ENCODE data around the gene DONSON. TPM values are rescaled to one million over a fixed set of nuclear protein-coding genes. Genes with fewer than 3 reads are reported as not detected.
"Not testable (repeated sequence)": the region's sequence is repeated elsewhere in the genome, so short reads cannot be mapped to it uniquely, and the experiment has no call there.

DONSON gene
- total RNA-seq, 3 donors from 2014 or later (not counting 1 experiment from before 2014, with no cell fraction given): 17.0 to 18.3 (median 17.3) TPM

- ATAC-seq (no peak), DNase-seq (no peak)
- no peaks in the 10 kb centered on the region for H3K4me1 Mint-ChIP-seq
- Histone ChIP-seq H3K4me1 (ENCODE audit: control insufficient read depth, insufficient read depth, low read length) (no peaks in the 10 kb centered on the region), H3K9me3 (ENCODE audit: control insufficient read depth, insufficient read depth, low read length) (no peaks in the 10 kb centered on the region), H3K27ac (ENCODE audit: low read length) (no peak overlapping the region), H3K27me3 (ENCODE audit: control insufficient read depth, insufficient read depth, low read length) (no peaks in the 10 kb centered on the region), H3K36me3 (ENCODE audit: control insufficient read depth, insufficient read depth, low read length) (peaks cover 24% of the 10 kb centered on the region), H3K4me3 (ENCODE audit: low read length) (no peak overlapping the region)
- no peaks in the 10 kb centered on the region for H3K9me3 Mint-ChIP-seq
- no peaks in the 10 kb centered on the region for H3K27me3 Mint-ChIP-seq (ENCODE audit: low read depth in 2 of 2)
- no peak for TF ChIP-seq CTCF (IDR thresholded peaks at IDR 0.05)
- intact Hi-C loops (cut with micrococcal nuclease): no loop called here
- no peak overlapping the region for H3K4me3 Mint-ChIP-seq
- H3K27ac Mint-ChIP-seq: no peak overlapping the region
- 89% methylated on average over 2 of the region's 4 CpGs for WGBS (ENCODE audit: insufficient coverage)
- no peaks in the 10 kb centered on the region for H3K36me3 Mint-ChIP-seq
These were observed 31.2 kb upstream of the DONSON start for GRCh38 chr21:33619726-33620125.

- Histone ChIP-seq H3K36me3 (ENCODE audit: control insufficient read depth, insufficient read depth, low read length) (peaks cover 22% of the 10 kb centered on the region), H3K4me1 (ENCODE audit: control insufficient read depth, insufficient read depth, low read length) (no peaks in the 10 kb centered on the region), H3K27me3 (ENCODE audit: control insufficient read depth, insufficient read depth, low read length) (no peaks in the 10 kb centered on the region), H3K27ac (ENCODE audit: low read length) (no peak overlapping the region), H3K4me3 (ENCODE audit: low read length) (no peak overlapping the region), H3K9me3 (ENCODE audit: control insufficient read depth, insufficient read depth, low read length) (no peaks in the 10 kb centered on the region)
- no peak overlapping the region for H3K27ac Mint-ChIP-seq
- no peaks in the 10 kb centered on the region for H3K27me3 Mint-ChIP-seq (ENCODE audit: low read depth in 2 of 2)
- H3K9me3 Mint-ChIP-seq: no peaks in the 10 kb centered on the region
- WGBS (ENCODE audit: insufficient coverage): 100% methylated on average over 2 of the region's 2 CpGs
- no peaks in the 10 kb centered on the region for H3K36me3 Mint-ChIP-seq
- H3K4me1 Mint-ChIP-seq: no peaks in the 10 kb centered on the region
- TF ChIP-seq CTCF (IDR thresholded peaks at IDR 0.05): no peak
- no peak overlapping the region for H3K4me3 Mint-ChIP-seq
- no peak for DNase-seq
- no peak for ATAC-seq
- intact Hi-C loops (cut with micrococcal nuclease): no loop called here
These were observed 29.9 kb upstream of the DONSON start for GRCh38 chr21:33618407-33618806.

DNA sequence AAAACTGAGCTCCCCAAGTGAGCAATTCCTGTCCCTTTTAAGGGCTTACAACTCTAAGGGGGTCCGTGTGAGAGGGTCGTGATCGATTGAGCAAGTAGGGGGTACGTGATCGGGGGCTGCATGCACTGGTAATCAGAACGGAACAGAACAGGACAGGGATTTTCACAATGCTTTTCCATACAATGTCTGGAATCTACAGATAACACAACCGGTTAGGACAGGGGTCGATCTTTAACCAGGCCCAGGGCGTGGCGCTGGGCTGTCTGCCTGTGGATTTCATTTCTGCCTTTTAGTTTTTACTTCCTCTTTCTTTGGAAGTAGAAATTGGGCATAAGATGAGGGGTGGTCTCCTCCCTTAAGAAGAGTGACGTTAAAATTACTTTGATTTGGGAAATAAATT is 29.1 kb upstream of the DONSON start:
- H3K9me3 Mint-ChIP-seq; intact Hi-C loops (cut with micrococcal nuclease); H3K27me3 Mint-ChIP-seq (ENCODE audit: low read depth in 2 of 2); H3K36me3 Mint-ChIP-seq; H3K4me1 Mint-ChIP-seq; DNase-seq; H3K4me3 ChIP-seq (ENCODE audit: low read length); H3K4me1 ChIP-seq (ENCODE audit: control insufficient read depth, insufficient read depth, low read length); H3K9me3 ChIP-seq (ENCODE audit: control insufficient read depth, insufficient read depth, low read length); H3K27me3 ChIP-seq (ENCODE audit: control insufficient read depth, insufficient read depth, low read length); ATAC-seq; H3K27ac Mint-ChIP-seq; H3K4me3 Mint-ChIP-seq; H3K27ac ChIP-seq (ENCODE audit: low read length): not testable (repeated sequence)
- WGBS (ENCODE audit: insufficient coverage): 94% methylated on average over 10 of the region's 11 CpGs
- peaks cover 24% of the 10 kb centered on the region for H3K36me3 ChIP-seq (ENCODE audit: control insufficient read depth, insufficient read depth, low read length)

GRCh38 chr21:33611006-33611744 is 22.7 kb upstream of the DONSON start:
- H3K27me3 ChIP-seq (ENCODE audit: control insufficient read depth, insufficient read depth, low read length): no peaks in the 10 kb centered on the region
- no peak overlapping the region for H3K4me3 ChIP-seq (ENCODE audit: low read length)
- intact Hi-C loops (cut with micrococcal nuclease): no loop called here
- H3K27ac ChIP-seq (ENCODE audit: low read length): no peak overlapping the region
- no peaks in the 10 kb centered on the region for H3K4me1 Mint-ChIP-seq
- H3K9me3 Mint-ChIP-seq: no peaks in the 10 kb centered on the region
- WGBS (ENCODE audit: insufficient coverage): 98% methylated on average over 5 of the region's 7 CpGs
- H3K27me3 Mint-ChIP-seq (ENCODE audit: low read depth in 2 of 2): no peaks in the 10 kb centered on the region
- no peak overlapping the region for H3K4me3 Mint-ChIP-seq
- no peak for DNase-seq
- no peak for ATAC-seq
- no peaks in the 10 kb centered on the region for H3K36me3 Mint-ChIP-seq
- H3K36me3 ChIP-seq (ENCODE audit: control insufficient read depth, insufficient read depth, low read length): peaks cover 22% of the 10 kb centered on the region
- H3K27ac Mint-ChIP-seq: no peak overlapping the region
- no peak for TF ChIP-seq CTCF (IDR thresholded peaks at IDR 0.05)
- no peaks in the 10 kb centered on the region for H3K9me3 ChIP-seq (ENCODE audit: control insufficient read depth, insufficient read depth, low read length)
- no peaks in the 10 kb centered on the region for H3K4me1 ChIP-seq (ENCODE audit: control insufficient read depth, insufficient read depth, low read length)

Measured in natural killer cell (primary cell).